Gastrocnemius medialis (tissue), 4 donors: ENCODE measurements around the gene PARM1.

Experiments
- POLR2A ChIP-seq, 2 donors: fragments of 450-650 bp; IDR thresholded peaks; one replicate each; pipeline ENCODE4 v1.6.1; 2017; ENCODE audit warnings: antibody characterized with exemption in 2 of 2, mild to moderate bottlenecking in 2 of 2, moderate library complexity in 2 of 2
- TF ChIP-seq, protein P1 (sequence below), 5 experiments: fragments of 450-650 bp in 3 of 5; fragments of 200-600 bp in 2 of 5; sonication (generic) in 2 of 5; IDR thresholded peaks in 4 of 5; conservative IDR thresholded peaks in 1 of 5; 1 replicate in 4 of 5; 2 replicates in 1 of 5; pipeline ENCODE4 v1.5.1; 2016 to 2019; ENCODE audit warnings: antibody characterized with exemption in 5 of 5, mild to moderate bottlenecking in 3 of 5, moderate library complexity in 3 of 5

GRCh38 chr4:75065909-75066308 lies 133.0 kb downstream of the PARM1 start:
- TF ChIP-seq, protein P1, sequence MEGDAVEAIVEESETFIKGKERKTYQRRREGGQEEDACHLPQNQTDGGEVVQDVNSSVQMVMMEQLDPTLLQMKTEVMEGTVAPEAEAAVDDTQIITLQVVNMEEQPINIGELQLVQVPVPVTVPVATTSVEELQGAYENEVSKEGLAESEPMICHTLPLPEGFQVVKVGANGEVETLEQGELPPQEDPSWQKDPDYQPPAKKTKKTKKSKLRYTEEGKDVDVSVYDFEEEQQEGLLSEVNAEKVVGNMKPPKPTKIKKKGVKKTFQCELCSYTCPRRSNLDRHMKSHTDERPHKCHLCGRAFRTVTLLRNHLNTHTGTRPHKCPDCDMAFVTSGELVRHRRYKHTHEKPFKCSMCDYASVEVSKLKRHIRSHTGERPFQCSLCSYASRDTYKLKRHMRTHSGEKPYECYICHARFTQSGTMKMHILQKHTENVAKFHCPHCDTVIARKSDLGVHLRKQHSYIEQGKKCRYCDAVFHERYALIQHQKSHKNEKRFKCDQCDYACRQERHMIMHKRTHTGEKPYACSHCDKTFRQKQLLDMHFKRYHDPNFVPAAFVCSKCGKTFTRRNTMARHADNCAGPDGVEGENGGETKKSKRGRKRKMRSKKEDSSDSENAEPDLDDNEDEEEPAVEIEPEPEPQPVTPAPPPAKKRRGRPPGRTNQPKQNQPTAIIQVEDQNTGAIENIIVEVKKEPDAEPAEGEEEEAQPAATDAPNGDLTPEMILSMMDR (IDR thresholded peaks at IDR 0.05 in 4 of 5, conservative IDR thresholded peaks at IDR 0.05 in 1 of 5) = no peak
- TF ChIP-seq POLR2A (IDR thresholded peaks at IDR 0.05) = no peak
